IPS-11a (cell line): Measurements from ENCODE around the gene RFPL3.

Experiments
- H3K4me3 ChIP-seq: one replicate; pipeline ENCODE4 v1.5.1; 2013; ENCODE audit warnings: low read depth, low read length, control low read depth

The RFPL3 gene

DNA sequence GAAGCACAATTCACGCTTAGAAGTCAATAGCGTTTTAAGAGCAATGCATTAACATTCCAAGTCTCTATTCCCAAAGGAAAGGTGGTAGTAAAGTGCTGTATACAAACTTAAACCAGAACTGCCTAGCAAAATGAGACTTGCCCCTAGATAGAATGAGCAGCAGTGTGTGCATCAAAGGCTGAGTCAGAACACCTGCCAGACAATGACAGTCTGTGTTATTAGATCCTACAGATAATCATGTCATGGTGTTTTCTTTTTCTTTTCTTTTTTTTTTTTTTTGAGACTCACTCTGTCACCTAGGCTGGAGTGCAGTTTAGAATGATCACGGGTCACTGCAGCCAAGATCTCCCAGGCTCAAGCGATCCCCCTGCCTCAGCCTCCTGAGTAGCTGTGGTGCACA is 52.8 kb downstream of the RFPL3 start:
- H3K4me3 ChIP-seq, result no peak overlapping the region
